ENCODE results near the gene ITFG1. TPM values are rescaled to one million over a fixed set of nuclear protein-coding genes. Genes with fewer than 3 reads are reported as not detected.

Gene ITFG1
- total and polyA plus RNA-seq, 2 of the 8 experiments (the other 6 are each of a cell fraction or from before 2014, with no cell fraction given), result 13.8 to 22.2 TPM

DNA sequence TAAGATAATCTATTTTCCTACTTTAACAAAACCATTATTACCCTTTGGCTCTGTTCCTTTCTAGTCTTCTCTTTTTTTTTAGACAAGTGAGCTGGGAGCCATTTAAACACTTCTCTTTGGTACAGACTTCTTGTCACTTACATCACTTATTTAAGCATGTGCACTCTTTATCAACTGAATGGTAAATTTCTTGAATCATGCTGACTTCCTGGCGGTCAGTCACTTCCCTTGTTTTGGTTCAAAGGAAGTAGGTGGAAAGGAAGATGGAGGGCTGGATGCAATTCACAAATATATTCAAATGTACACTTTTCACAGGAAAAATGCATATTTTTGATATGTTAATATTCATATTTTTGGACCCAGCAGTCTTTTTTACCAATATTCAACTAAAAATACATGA is 97.1 kb downstream of the ITFG1 start:
- Histone ChIP-seq H4K91ac (replicated peaks; ENCODE audit: insufficient read length, low read length) (no peak overlapping the region), H2BK15ac (ENCODE audit: low read length) (no peak overlapping the region), H4K8ac (ENCODE audit: extremely low read depth, insufficient read depth, low read length) (no peak overlapping the region), H3K79me1 (ENCODE audit: low read depth, low read length) (no peaks in the 10 kb centered on the region), H2AFZ (ENCODE audit: low read length) (no peak overlapping the region), H3K4me2 (ENCODE audit: insufficient read depth in 1 of 2, low read depth in 2 of 2, low read length in 2 of 2) (no peak overlapping the region), H2BK20ac (ENCODE audit: low read length) (no peak overlapping the region), H3K9me3 (ENCODE audit: insufficient read depth in 2 of 2, low read depth in 1 of 2, low read length in 1 of 2) (no peaks in the 10 kb centered on the region), H3K27ac (ENCODE audit: low read depth, low read length) (no peak overlapping the region), H3K79me2 (ENCODE audit: control insufficient read depth in 1 of 2, insufficient read depth in 2 of 2, low read length in 2 of 2) (no peaks in the 10 kb centered on the region), H4K20me1 (replicated peaks in 1 of 2; ENCODE audit: control insufficient read depth in 1 of 2, insufficient read depth in 2 of 2, low read length in 2 of 2) (no peaks in the 10 kb centered on the region), H4K5ac (ENCODE audit: insufficient read length, low read depth, low read length) (no peak overlapping the region), H2AK5ac (ENCODE audit: low read depth, low read length) (no peak overlapping the region), H3K56ac (replicated peaks; ENCODE audit: insufficient read length, low read depth, low read length) (no peak overlapping the region), H2BK120ac (replicated peaks; ENCODE audit: low read depth, low read length) (no peak overlapping the region), H3K36me3 (ENCODE audit: control insufficient read depth in 2 of 4, insufficient read depth in 4 of 4, low read length in 3 of 4) (no peaks in the 10 kb centered on the region), H3K4ac (replicated peaks; ENCODE audit: insufficient read length, low read depth, low read length) (no peak overlapping the region), H3K23ac (ENCODE audit: insufficient read length) (no peak overlapping the region), H3K4me3 (ENCODE audit: extremely low read depth in 1 of 4, insufficient read depth in 2 of 4, low read depth in 3 of 4, low read length in 4 of 4) (no peak overlapping the region), H3K23me2 (ENCODE audit: low read depth, low read length) (no peaks in the 10 kb centered on the region), H2BK5ac (ENCODE audit: low read depth, low read length) (no peak overlapping the region), H3K27me3 (replicated peaks in 1 of 4; ENCODE audit: control insufficient read depth in 3 of 4, extremely low read depth in 1 of 4, insufficient read depth in 3 of 4, low read length in 3 of 4) (peaks cover 0 to 2% (median 0%) of the 10 kb centered on the region in 4 experiments; a peak in 3 of 7 replicates), H3K14ac (ENCODE audit: insufficient read length) (no peak overlapping the region), H3K9ac (replicated peaks in 1 of 4; ENCODE audit: extremely low read depth in 1 of 4, low read depth in 3 of 4, low read length in 3 of 4) (no peak overlapping the region), H2BK12ac (ENCODE audit: low read depth, low read length) (no peak overlapping the region), H3K4me1 (replicated peaks in 1 of 4; ENCODE audit: control insufficient read depth in 3 of 4, insufficient read depth in 4 of 4, low read length in 3 of 4) (peaks cover 2 to 14% (median 10%) of the 10 kb centered on the region in 4 experiments; a peak in 5 of 7 replicates), H3K18ac (ENCODE audit: extremely low read depth, low read length) (no peak overlapping the region)
- DNase-seq (ENCODE audit: low read depth in 1 of 2, low spot score in 2 of 2) (no peak), FAIRE-seq (no peak)
- 95% methylated on average over 1 of the region's 1 CpG; no CpG with 5 or more reads in 1 of the 2 experiments for WGBS, 2 experiments (ENCODE audit: extremely low coverage in 1 of 2, insufficient coverage in 1 of 2, insufficient read length in 1 of 2, insufficient replicate concordance in 2 of 2, low coverage in 1 of 2, low lambda C conversion rate in 2 of 2, missing lambda C conversion rate in 1 of 2)
- ChIA-PET POLR2A (ENCODE audit: partially characterized antibody) (no interaction called here), CTCF (ENCODE audit: partially characterized antibody) (interaction anchor here (0.7 kb wide), 1 partner anchor 13 kb away, joined by 4 read pairs; no protein-coding TSS in a partner anchor)
- TF ChIP-seq RFX5 (IDR thresholded peaks at IDR 0.05; ENCODE audit: borderline replicate concordance, low read depth, low read length), result no peak
- TF ChIP-seq GTF2F1 (IDR thresholded peaks at IDR 0.05; ENCODE audit: borderline replicate concordance, low read depth, low read length), result no peak
- TF ChIP-seq KDM4A (IDR thresholded peaks at IDR 0.05; ENCODE audit: low read depth, low read length, severe bottlenecking), result no peak
- TF ChIP-seq, protein P1, sequence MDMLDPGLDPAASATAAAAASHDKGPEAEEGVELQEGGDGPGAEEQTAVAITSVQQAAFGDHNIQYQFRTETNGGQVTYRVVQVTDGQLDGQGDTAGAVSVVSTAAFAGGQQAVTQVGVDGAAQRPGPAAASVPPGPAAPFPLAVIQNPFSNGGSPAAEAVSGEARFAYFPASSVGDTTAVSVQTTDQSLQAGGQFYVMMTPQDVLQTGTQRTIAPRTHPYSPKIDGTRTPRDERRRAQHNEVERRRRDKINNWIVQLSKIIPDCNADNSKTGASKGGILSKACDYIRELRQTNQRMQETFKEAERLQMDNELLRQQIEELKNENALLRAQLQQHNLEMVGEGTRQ (IDR thresholded peaks at IDR 0.05; ENCODE audit: low read length), result no peak
- TF ChIP-seq HDAC6 (IDR thresholded peaks at IDR 0.05; ENCODE audit: low read depth, low read length), result no peak

Measured in H1 (cell line).